SK-N-SH treated with all-trans-retinoic acid at 6 μM for 48 hours (cell line): ENCODE measurements around the gene STEAP1B.

ENCODE experiments used
- ATAC-seq: fragments of 200-7000 bp; cut with Tn5 transposase; 3 replicates; pipeline ENCODE4 v1.9.1; 2020; ENCODE audit warnings: mild to moderate bottlenecking, moderate library complexity
- ARNTL ChIP-seq: fragments of 450-650 bp; formaldehyde crosslinking; IDR thresholded peaks from 2 replicates; pipeline ENCODE4 v1.5.0; 2020; ENCODE audit warnings: low read depth, mild to moderate bottlenecking, moderate library complexity, borderline replicate concordance
- BACH2 ChIP-seq: fragments of 250-450 bp; sonication (Bioruptor Pico); IDR thresholded peaks from 2 replicates; pipeline ENCODE4 v1.9.0; 2021; ENCODE audit warnings: mild to moderate bottlenecking, borderline replicate concordance
- CSDC2 ChIP-seq: fragments of 250-450 bp; sonication (Bioruptor Pico); IDR thresholded peaks from 2 replicates; pipeline ENCODE4 v1.5.0; 2020; ENCODE audit warnings: mild to moderate bottlenecking, moderate library complexity
- CSRNP3 ChIP-seq: fragments of 250-450 bp; sonication (Bioruptor Pico); IDR thresholded peaks from 2 replicates; pipeline ENCODE4 v1.5.1; 2021; ENCODE audit warnings: mild to moderate bottlenecking, moderate library complexity
- ESRRG ChIP-seq: fragments of 250-450 bp; sonication (Bioruptor Pico); IDR thresholded peaks from 2 replicates; pipeline ENCODE4 v1.6.1; 2021; ENCODE audit warnings: mild to moderate bottlenecking
- GLIS3 ChIP-seq: fragments of 250-450 bp; sonication (Bioruptor Pico); IDR thresholded peaks from 2 replicates; pipeline ENCODE4 v1.5.0; 2020; ENCODE audit warnings: mild to moderate bottlenecking, moderate library complexity
- ISL1 ChIP-seq: fragments of 250-450 bp; sonication (Bioruptor Pico); IDR thresholded peaks from 2 replicates; pipeline ENCODE4 v2.1.2; 2022; ENCODE audit warnings: mild to moderate bottlenecking, moderate library complexity
- OSR1 ChIP-seq: fragments of 250-450 bp; sonication (Bioruptor Pico); IDR thresholded peaks from 2 replicates; pipeline ENCODE4 v1.8.0; 2022; ENCODE audit warnings: moderate library complexity, mild to moderate bottlenecking, inconsistent platforms
- PPARA ChIP-seq: fragments of 250-450 bp; sonication (Bioruptor Pico); IDR thresholded peaks from 2 replicates; pipeline ENCODE4 v1.5.0; 2020; ENCODE audit warnings: mild to moderate bottlenecking, borderline replicate concordance
- RARB ChIP-seq: fragments of 250-450 bp; sonication (Bioruptor Pico); IDR thresholded peaks from 2 replicates; pipeline ENCODE4 v1.8.0; 2021; ENCODE audit warnings: mild to moderate bottlenecking, moderate library complexity
- SNAI2 ChIP-seq: fragments of 250-450 bp; sonication (Bioruptor Pico); IDR thresholded peaks from 2 replicates; pipeline ENCODE4 v1.5.0; 2020; ENCODE audit warnings: mild to moderate bottlenecking, moderate library complexity
- TOX ChIP-seq: fragments of 250-450 bp; sonication (Bioruptor Pico); IDR thresholded peaks from 2 replicates; pipeline ENCODE4 v1.8.0; 2021; ENCODE audit warnings: mild to moderate bottlenecking, moderate library complexity, borderline replicate concordance
- ZFP3 ChIP-seq: fragments of 250-450 bp; sonication (Bioruptor Pico); IDR thresholded peaks from 2 replicates; pipeline ENCODE4 v1.5.0; 2020; ENCODE audit warnings: mild to moderate bottlenecking, moderate library complexity
- ZNF565 ChIP-seq: fragments of 450-650 bp; formaldehyde crosslinking; conservative IDR thresholded peaks from 2 replicates; pipeline ENCODE4 v1.5.0; 2020; ENCODE audit warnings: low read depth, mild to moderate bottlenecking, moderate library complexity
- ZNF8 ChIP-seq: fragments of 450-650 bp; formaldehyde crosslinking; IDR thresholded peaks from 2 replicates; pipeline ENCODE4 v1.5.0; 2020; ENCODE audit warnings: mild to moderate bottlenecking, moderate library complexity
- TF ChIP-seq, protein P1 (sequence below): fragments of 250-450 bp; sonication (Bioruptor Pico); IDR thresholded peaks from 2 replicates; pipeline ENCODE4 v1.5.0; 2020; ENCODE audit warnings: mild to moderate bottlenecking, moderate library complexity
- TF ChIP-seq, protein P2 (sequence below): fragments of 250-450 bp; sonication (Bioruptor Pico); IDR thresholded peaks from 2 replicates; pipeline ENCODE4 v1.5.1; 2020; ENCODE audit warnings: low read depth, mild to moderate bottlenecking, moderate library complexity
- TF ChIP-seq, protein P3 (sequence below): fragments of 250-450 bp; sonication (Bioruptor Pico); IDR thresholded peaks from 2 replicates; pipeline ENCODE4 v1.8.0; 2021; ENCODE audit warnings: low read depth, mild to moderate bottlenecking, moderate library complexity, borderline replicate concordance

The STEAP1B gene

GRCh38 chr7:22443370-22444180 is 56.4 kb downstream of the STEAP1B start (continued):
- TF ChIP-seq TOX (CRISPR knock-in tag) (no peak), RARB (CRISPR knock-in tag) (no peak), ESRRG (CRISPR knock-in tag) (no peak), CSRNP3 (CRISPR knock-in tag) (no peak), OSR1 (CRISPR knock-in tag) (no peak), ISL1 (CRISPR knock-in tag) (no peak)
- TF ChIP-seq, protein P1, sequence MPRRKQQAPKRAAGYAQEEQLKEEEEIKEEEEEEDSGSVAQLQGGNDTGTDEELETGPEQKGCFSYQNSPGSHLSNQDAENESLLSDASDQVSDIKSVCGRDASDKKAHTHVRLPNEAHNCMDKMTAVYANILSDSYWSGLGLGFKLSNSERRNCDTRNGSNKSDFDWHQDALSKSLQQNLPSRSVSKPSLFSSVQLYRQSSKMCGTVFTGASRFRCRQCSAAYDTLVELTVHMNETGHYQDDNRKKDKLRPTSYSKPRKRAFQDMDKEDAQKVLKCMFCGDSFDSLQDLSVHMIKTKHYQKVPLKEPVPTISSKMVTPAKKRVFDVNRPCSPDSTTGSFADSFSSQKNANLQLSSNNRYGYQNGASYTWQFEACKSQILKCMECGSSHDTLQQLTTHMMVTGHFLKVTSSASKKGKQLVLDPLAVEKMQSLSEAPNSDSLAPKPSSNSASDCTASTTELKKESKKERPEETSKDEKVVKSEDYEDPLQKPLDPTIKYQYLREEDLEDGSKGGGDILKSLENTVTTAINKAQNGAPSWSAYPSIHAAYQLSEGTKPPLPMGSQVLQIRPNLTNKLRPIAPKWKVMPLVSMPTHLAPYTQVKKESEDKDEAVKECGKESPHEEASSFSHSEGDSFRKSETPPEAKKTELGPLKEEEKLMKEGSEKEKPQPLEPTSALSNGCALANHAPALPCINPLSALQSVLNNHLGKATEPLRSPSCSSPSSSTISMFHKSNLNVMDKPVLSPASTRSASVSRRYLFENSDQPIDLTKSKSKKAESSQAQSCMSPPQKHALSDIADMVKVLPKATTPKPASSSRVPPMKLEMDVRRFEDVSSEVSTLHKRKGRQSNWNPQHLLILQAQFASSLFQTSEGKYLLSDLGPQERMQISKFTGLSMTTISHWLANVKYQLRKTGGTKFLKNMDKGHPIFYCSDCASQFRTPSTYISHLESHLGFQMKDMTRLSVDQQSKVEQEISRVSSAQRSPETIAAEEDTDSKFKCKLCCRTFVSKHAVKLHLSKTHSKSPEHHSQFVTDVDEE (CRISPR knock-in tag), result no peak

- TF ChIP-seq GLIS3 (CRISPR knock-in tag) (no peak), ZFP3 (CRISPR knock-in tag) (no peak), ISL1 (CRISPR knock-in tag) (no peak), ARNTL (CRISPR knock-in tag) (no peak), OSR1 (CRISPR knock-in tag) (no peak), SNAI2 (CRISPR knock-in tag) (no peak), CSRNP3 (CRISPR knock-in tag) (no peak), BACH2 (CRISPR knock-in tag) (no peak), ZNF8 (CRISPR knock-in tag) (no peak)
- TF ChIP-seq, protein P2, sequence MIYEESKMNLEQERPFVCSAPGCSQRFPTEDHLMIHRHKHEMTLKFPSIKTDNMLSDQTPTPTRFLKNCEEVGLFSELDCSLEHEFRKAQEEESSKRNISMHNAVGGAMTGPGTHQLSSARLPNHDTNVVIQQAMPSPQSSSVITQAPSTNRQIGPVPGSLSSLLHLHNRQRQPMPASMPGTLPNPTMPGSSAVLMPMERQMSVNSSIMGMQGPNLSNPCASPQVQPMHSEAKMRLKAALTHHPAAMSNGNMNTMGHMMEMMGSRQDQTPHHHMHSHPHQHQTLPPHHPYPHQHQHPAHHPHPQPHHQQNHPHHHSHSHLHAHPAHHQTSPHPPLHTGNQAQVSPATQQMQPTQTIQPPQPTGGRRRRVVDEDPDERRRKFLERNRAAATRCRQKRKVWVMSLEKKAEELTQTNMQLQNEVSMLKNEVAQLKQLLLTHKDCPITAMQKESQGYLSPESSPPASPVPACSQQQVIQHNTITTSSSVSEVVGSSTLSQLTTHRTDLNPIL, result no peak
- ATAC-seq, result no peak
Observed at GRCh38 chr7:22442882-22443369, 57.1 kb downstream of the STEAP1B start.

- TF ChIP-seq OSR1 (CRISPR knock-in tag), result no peak
- TF ChIP-seq CSRNP3 (CRISPR knock-in tag), result no peak
- TF ChIP-seq ISL1 (CRISPR knock-in tag), result no peak
- TF ChIP-seq ZNF565 (CRISPR knock-in tag), result no peak
- no peak for TF ChIP-seq CSDC2 (CRISPR knock-in tag)
- TF ChIP-seq, protein P3, sequence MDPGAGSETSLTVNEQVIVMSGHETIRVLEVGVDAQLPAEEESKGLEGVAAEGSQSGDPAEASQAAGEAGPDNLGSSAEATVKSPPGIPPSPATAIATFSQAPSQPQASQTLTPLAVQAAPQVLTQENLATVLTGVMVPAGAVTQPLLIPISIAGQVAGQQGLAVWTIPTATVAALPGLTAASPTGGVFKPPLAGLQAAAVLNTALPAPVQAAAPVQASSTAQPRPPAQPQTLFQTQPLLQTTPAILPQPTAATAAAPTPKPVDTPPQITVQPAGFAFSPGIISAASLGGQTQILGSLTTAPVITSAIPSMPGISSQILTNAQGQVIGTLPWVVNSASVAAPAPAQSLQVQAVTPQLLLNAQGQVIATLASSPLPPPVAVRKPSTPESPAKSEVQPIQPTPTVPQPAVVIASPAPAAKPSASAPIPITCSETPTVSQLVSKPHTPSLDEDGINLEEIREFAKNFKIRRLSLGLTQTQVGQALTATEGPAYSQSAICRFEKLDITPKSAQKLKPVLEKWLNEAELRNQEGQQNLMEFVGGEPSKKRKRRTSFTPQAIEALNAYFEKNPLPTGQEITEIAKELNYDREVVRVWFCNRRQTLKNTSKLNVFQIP (CRISPR knock-in tag), result no peak
- no peak for TF ChIP-seq PPARA (CRISPR knock-in tag)
- TF ChIP-seq ARNTL (CRISPR knock-in tag), result no peak
- TF ChIP-seq TOX (CRISPR knock-in tag), result no peak
- no peak for ATAC-seq
Observed at GRCh38 chr7:22442187-22442881, 57.7 kb downstream of the STEAP1B start.
